HG03280 (cell line): ENCODE data around the gene UBL4B.

Experiments used
- ATAC-seq: cut with Tn5 transposase; IDR thresholded peaks from one replicate; pipeline ENCODE4 v1.9.1; 2021; ENCODE audit warnings: mild to moderate bottlenecking, moderate library complexity; ENCODE audit not compliant: unreplicated experiment

Gene UBL4B

GRCh38 chr1:110112656-110113055, 413 bp downstream of the UBL4B start:
- ATAC-seq, result no peak

- ATAC-seq, result no peak
Observed at GRCh38 chr1:110113551-110113950, 1.3 kb downstream of the UBL4B start.

- ATAC-seq, result no peak
Observed at GRCh38 chr1:110114173-110114572, 1.9 kb downstream of the UBL4B start.

- ATAC-seq, result no peak
Observed at GRCh38 chr1:110114784-110115183, 2.5 kb downstream of the UBL4B start.

GRCh38 chr1:110118636-110119396, 6.6 kb downstream of the UBL4B start:
- ATAC-seq, result no peak

- no peak for ATAC-seq
Observed at GRCh38 chr1:110119843-110120242, 7.6 kb downstream of the UBL4B start.

- no peak for ATAC-seq
Observed at GRCh38 chr1:110120960-110121561, 8.8 kb downstream of the UBL4B start.

- ATAC-seq, result no peak
Observed at GRCh38 chr1:110123224-110123623, 11.0 kb downstream of the UBL4B start.

GRCh38 chr1:110125810-110126209, 13.6 kb downstream of the UBL4B start:
- ATAC-seq, result no peak

- ATAC-seq, result no peak
Observed at GRCh38 chr1:110130113-110130591, 17.9 kb downstream of the UBL4B start.

- no peak for ATAC-seq
Observed at GRCh38 chr1:110130989-110131388, 18.7 kb downstream of the UBL4B start.

GRCh38 chr1:110132682-110133081, 20.4 kb downstream of the UBL4B start:
- no peak for ATAC-seq

- ATAC-seq, result no peak
Observed at GRCh38 chr1:110133436-110133835, 21.2 kb downstream of the UBL4B start.

GRCh38 chr1:110134050-110134595, 21.9 kb downstream of the UBL4B start:
- ATAC-seq, result no peak

- no peak for ATAC-seq
Observed at GRCh38 chr1:110135246-110135645, 23.0 kb downstream of the UBL4B start.

GRCh38 chr1:110135666-110136065, 23.4 kb downstream of the UBL4B start:
- ATAC-seq, result no peak

GRCh38 chr1:110136911-110137310, 24.7 kb downstream of the UBL4B start:
- no peak for ATAC-seq

GRCh38 chr1:110138956-110139355, 26.7 kb downstream of the UBL4B start:
- ATAC-seq, result no peak

GRCh38 chr1:110144366-110144765, 32.1 kb downstream of the UBL4B start:
- ATAC-seq, result no peak

GRCh38 chr1:110148961-110149360, 36.7 kb downstream of the UBL4B start:
- no peak for ATAC-seq

GRCh38 chr1:110150330-110151174, 38.3 kb downstream of the UBL4B start, which contains the start of gene SLC6A17:
Gene SLC6A17 (plus strand): TSS chr1:110150494. CDS start chr1:110166930, 16,436 bp downstream.
- no peak for ATAC-seq
